Caki2 (cell line): Measurements from ENCODE around the gene QRICH1. TPM values are rescaled to one million over a fixed set of nuclear protein-coding genes. Genes with fewer than 3 reads are reported as not detected.

Source experiments
- DNase-seq: peaks from one replicate; pipeline ENCODE4 v3.0.0-alpha.2; 2015; ENCODE audit warnings: low read depth
- in situ Hi-C: cut with HindIII; loops from 2 replicates; pipeline ENCODE4 v1.10.0; 2016; ENCODE audit warnings: low sequenced_read_pairs, low pct_unique_long_range_greater_than_20kb, mixed read lengths
- total RNA-seq: library from RNA; depleted of rRNA; stranded (reverse); fragments of >200 nt; shearing (Covaris generic); gene quantifications from 2 replicates; pipeline ENCODE4 v1.2.3, GENCODE V29; 2014; ENCODE audit warnings: low replicate concordance

QRICH1 gene
- total RNA-seq, 1 experiment from 2014 or later = 107 TPM

- in situ Hi-C loops = no loop called here
- DNase-seq = no peak
These were observed 17.2 kb downstream of the QRICH1 start for GRCh38 chr3:49076646-49077045.

GRCh38 chr3:49076116-49076515 is 17.8 kb downstream of the QRICH1 start:
- DNase-seq = no peak
- in situ Hi-C loops = no loop called here

DNA sequence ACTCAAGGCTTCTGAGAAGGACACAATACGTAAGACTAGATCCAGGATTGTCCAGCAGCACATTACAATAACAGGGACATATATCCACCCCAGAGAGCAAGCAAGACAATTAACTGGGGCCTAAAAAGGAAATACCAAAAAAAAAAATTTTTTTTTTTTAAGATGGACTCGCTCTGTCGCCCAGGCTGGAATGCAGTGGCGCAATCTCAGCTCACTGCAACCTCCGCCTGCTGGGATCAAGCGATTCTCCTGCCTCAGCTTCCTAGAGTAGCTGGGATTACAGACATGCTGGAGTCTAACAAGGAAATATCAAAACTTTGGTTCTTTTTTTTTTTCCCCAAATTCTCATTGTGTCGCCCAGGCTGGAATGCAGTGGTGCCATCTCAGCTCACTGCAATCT is 35.9 kb downstream of the QRICH1 start:
- in situ Hi-C loops = no loop called here

GRCh38 chr3:49057268-49057667 is 36.6 kb downstream of the QRICH1 start:
- DNase-seq = no peak
- in situ Hi-C loops = no loop called here

More for the DNA sequence above, 35.9 kb downstream of the QRICH1 start:
- peak; percentile 4 for DNase-seq

GRCh38 chr3:49054344-49054862 is 39.5 kb downstream of the QRICH1 start:
- DNase-seq = no peak

DNA sequence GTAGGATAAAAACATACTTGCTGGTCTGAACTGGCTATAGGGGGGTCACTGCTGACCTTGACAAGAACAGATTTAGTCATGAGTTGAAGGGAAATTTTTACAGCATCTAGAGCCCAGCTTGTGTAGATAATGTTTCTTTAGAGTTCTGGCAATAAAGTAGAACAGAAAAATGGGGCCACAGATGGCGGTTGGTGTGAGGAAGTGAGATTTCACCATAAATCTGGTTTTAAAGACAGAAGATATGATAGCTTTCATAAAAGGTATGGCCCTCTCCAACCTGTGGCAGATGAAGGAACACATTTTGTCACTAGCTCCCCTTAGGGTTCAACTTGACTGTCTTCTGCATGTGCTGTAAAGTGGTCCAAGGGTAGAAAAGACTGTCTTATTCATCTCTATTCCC is 40.3 kb downstream of the QRICH1 start:
- in situ Hi-C loops = no loop called here

More at GRCh38 chr3:49054344-49054862, 39.5 kb downstream of the QRICH1 start:
- in situ Hi-C loops = no loop called here

DNA sequence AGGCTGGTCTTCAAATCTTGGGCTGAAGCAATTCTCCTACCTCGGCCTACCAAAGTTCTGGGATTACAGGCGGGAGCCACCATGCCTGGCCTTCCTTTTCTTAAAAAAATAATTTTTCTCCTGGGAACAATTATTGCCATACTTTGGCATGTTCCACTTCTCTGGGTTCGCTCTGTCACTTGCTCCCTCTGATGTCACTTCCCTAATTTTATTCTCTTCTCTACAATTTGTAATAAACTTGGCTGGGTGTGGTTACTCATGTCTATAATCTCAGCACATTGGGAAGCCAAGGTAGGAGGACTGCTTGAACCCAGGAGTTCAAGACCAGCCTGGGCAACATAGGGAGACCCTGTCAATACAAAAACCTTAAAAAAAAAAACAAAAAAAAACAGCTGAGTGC is 58.6 kb downstream of the QRICH1 start:
- no peak for DNase-seq

More for the DNA sequence above, 40.3 kb downstream of the QRICH1 start:
- no peak for DNase-seq

DNA sequence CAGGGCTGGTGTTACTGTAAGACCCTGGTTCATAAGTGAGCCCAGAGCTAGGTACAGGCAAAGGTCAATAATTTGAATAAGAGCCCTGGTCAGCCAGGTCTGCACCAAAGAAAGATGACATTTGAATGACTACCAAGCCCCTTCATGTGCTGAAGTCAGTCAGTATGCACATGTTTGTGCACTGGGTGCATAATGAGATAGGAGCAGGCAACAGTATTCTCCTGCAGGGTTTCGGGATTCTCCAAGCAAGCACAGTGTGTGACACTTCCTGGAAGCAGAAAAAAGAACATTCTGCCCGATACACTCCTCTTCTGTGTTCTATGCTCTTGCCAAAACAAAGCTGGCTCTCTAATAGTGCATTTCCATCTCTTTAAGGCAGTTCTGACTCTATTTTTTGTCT is 59.2 kb downstream of the QRICH1 start:
- DNase-seq = no peak
- in situ Hi-C loops = no loop called here

More for the DNA sequence above, 58.6 kb downstream of the QRICH1 start:
- in situ Hi-C loops = no loop called here

- in situ Hi-C loops = no loop called here
These were observed 61.1 kb downstream of the QRICH1 start for GRCh38 chr3:49032646-49033304.

GRCh38 chr3:49030321-49030720 is 63.5 kb downstream of the QRICH1 start:
- in situ Hi-C loops = no loop called here
- DNase-seq = no peak

More at GRCh38 chr3:49032646-49033304, 61.1 kb downstream of the QRICH1 start:
- no peak for DNase-seq

GRCh38 chr3:49029563-49029884 is 64.3 kb downstream of the QRICH1 start:
- DNase-seq = no peak
- in situ Hi-C loops = no loop called here

DNA sequence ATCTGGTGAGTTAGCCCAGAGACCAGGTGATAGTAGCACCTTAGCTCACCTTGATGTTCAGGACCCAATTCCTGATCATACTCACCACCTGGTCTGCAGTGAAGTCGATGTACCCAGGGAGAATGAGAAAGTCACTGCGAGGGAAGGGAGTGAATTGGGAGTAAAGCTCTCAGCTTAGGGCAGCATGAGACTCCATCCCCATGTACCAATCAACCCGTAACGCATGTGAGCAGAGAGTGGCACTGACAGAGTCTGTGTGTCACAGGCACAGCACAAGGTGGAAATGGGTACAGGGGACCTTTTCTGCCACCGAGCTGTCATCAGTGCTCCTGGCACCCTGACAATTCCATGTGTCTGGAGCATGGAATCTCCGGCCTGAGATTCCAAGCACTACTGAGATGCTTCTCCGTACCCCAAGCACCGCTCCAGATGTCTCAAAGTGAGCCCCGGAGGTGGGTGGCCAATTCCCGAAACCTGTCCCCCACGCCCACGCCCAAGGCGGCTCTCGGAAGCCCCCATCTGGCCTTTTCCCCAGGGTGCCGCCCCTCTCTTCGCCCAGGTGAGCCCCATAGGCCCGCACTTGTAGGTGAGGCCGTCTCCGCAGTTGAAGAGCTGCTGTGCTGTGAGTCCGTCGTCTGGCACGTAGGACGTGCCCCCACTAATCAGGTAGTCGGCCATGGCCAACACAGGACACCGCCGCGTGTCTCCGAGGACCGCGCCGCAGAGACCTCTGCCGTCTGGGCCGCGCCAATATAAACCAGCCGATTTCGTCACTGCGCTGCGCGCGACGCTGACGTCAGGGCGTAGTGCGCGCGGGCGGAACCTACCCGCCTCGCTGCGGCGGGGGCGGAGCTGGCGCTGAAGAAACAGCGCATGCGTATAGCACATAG is 65.0 kb downstream of the QRICH1 start, which contains the start of gene IMPDH2:
IMPDH2 (minus strand) TSS at position 726 of the 890 bp plus-strand sequence; CDS start at position 678, 48 bp downstream.
- DNase-seq = peak; percentile 80
- in situ Hi-C loops = no loop called here

- in situ Hi-C loops = no loop called here
These were observed 65.6 kb downstream of the QRICH1 start for GRCh38 chr3:49028298-49028672.

GRCh38 chr3:49027634-49028033 is 66.2 kb downstream of the QRICH1 start:
- in situ Hi-C loops = no loop called here
- DNase-seq = no peak

More at GRCh38 chr3:49028298-49028672, 65.6 kb downstream of the QRICH1 start:
- no peak for DNase-seq

DNA sequence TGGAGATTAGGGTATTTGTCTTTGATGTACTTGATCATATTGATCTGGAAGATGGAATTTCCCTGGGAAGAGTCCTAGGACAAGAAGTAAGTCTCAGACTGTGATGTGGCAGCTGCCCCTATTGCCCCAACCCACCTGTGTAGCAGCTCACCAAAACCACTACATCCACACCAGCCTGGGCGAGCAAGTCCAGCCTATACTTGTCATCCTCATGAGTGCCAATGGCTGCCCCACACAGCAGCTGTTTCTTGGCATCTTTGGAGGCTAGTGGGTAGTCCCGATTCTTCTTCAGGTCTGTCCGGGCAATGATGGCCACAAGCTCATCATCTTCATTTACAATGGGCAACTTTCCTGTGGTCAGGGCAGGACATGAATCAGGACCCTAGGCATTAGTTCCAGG is 67.3 kb downstream of the QRICH1 start:
- in situ Hi-C loops = no loop called here
- no peak for DNase-seq

DNA sequence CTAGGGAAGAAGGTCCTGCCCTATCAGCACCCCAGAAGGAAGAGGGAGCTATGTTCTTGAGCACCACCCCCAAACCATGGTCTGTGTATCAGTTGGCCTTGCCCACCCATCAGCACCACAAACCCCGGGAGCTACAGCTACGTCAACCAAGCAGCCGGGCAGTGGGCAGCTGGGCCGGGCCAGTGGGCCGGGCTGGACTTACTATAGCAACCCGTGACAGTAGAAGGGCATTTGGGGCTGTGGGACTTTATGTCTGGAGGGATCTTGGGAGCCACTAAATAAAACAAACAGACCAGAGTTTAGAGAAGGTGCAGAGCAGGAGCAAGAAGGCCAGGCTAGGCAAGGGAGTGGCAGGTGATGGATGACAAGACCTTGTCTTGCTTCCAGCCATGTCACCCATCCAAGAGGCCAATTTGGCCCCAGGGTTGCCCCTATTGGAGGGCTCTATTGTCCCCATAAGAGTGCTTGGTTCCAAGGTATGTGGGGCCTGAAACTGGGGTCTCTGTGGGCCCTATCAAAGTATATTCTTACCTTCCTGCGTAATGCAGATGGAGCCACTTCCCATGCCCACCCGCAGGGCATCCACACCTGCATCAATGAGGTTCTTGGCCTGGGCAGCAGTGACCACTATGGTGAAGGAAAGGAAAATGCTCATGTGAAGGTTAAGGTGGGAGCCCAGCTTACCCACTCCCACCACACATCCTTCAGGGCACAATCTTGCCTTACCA is 67.9 kb downstream of the QRICH1 start:
- DNase-seq = no peak
- in situ Hi-C loops = no loop called here

GRCh38 chr3:49025005-49025792 is 68.7 kb downstream of the QRICH1 start:
- in situ Hi-C loops = no loop called here
- no peak for DNase-seq

DNA sequence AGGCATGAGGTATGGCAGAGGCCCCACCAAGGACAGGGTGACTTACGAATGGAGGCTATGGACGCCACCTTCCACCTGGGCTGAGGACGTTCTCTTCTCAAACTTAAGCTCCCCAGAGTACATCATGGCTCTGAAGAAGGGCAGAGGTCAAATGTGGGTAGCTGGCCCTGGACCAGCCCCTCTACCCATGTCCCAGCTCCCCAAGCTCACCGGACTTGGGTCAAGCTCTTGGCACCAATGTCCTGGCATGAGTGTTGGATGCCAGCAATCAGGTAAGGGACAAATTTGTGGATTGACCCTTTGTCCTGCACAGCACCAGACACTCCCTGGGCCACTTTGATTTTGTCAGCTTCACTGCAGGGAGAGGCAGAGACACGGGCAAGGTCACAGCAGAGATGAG is 69.4 kb downstream of the QRICH1 start:
- in situ Hi-C loops = no loop called here

More for the DNA sequence above, 69.4 kb downstream of the QRICH1 start:
- DNase-seq = no peak
